Testis (tissue), 2 donors: ENCODE measurements around the gene DNLZ.

Experiments
- POLR2A ChIP-seq: fragments of 450-650 bp; IDR thresholded peaks from one replicate; pipeline ENCODE4 v1.6.1; 2017; ENCODE audit warnings: antibody characterized with exemption, mild to moderate bottlenecking, moderate library complexity
- TF ChIP-seq, protein P1 (sequence below), 3 experiments: fragments of 450-650 bp in 2 of 3; fragments of 200-600 bp in 1 of 3; sonication (generic) in 1 of 3; IDR thresholded peaks; one replicate each; pipeline ENCODE4 v1.5.1; 2016 to 2019; ENCODE audit warnings: antibody characterized with exemption in 3 of 3, mild to moderate bottlenecking in 2 of 3, moderate library complexity in 1 of 3

DNA sequence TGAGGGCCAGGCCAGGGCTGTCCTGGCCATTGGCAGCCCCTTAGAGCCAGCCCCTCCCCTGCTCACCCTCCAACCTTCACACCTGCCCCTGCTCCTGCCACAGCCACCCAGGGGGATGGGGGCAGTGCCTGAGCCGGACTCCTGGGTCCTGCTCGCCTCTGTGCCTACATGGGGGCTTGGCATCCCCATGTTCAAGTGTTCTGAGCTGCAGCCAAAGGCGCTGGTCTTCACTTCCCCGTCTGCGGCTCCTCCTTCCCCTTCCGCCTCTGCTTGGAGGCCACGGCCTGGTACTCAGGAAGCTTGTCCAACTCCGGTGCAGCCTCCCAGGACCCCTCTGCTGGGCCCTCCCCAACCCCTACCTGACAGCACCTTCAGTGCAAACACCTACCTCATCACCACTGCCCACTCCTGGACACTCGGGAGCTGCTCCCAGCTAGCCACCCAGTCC, 2.3 kb upstream of the DNLZ start:
- TF ChIP-seq, protein P1, sequence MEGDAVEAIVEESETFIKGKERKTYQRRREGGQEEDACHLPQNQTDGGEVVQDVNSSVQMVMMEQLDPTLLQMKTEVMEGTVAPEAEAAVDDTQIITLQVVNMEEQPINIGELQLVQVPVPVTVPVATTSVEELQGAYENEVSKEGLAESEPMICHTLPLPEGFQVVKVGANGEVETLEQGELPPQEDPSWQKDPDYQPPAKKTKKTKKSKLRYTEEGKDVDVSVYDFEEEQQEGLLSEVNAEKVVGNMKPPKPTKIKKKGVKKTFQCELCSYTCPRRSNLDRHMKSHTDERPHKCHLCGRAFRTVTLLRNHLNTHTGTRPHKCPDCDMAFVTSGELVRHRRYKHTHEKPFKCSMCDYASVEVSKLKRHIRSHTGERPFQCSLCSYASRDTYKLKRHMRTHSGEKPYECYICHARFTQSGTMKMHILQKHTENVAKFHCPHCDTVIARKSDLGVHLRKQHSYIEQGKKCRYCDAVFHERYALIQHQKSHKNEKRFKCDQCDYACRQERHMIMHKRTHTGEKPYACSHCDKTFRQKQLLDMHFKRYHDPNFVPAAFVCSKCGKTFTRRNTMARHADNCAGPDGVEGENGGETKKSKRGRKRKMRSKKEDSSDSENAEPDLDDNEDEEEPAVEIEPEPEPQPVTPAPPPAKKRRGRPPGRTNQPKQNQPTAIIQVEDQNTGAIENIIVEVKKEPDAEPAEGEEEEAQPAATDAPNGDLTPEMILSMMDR (IDR thresholded peaks at IDR 0.05): no peak
- TF ChIP-seq POLR2A: no peak
